ENCODE measurements around the gene CRELD1.

Gene CRELD1

GRCh38 chr3:9955611-9956352 lies 22.1 kb downstream of the CRELD1 start:
- H3K4me3 ChIP-seq (replicated peaks; ENCODE audit: low read depth, low read length): no peak overlapping the region
- no peak for TF ChIP-seq CTCF (IDR thresholded peaks at IDR 0.05; ENCODE audit: low read depth, low read length, missing control alignments)
- DNase-seq (ENCODE audit: extremely low read depth, low read depth): no peak

DNA sequence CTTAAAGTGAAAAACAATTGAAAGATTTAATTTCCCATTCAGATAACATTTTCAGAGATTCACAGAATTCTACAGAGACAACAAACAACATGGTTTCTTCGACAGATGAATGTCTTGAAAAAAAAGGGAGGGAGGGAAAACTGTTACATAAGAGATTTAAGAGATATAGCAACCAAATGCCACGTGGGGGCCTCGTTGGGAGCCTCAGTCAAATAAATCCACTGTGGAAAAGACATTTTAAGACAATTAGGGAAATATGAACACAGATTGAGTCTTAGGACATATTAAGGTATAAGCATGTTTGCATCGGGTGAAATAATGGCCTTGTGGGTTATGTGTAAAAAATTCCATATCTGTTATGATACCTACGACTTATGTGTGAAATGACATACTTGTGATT lies 23.6 kb downstream of the CRELD1 start:
- H3K4me3 ChIP-seq (replicated peaks; ENCODE audit: low read depth, low read length): no peak overlapping the region
- DNase-seq (ENCODE audit: extremely low read depth, low read depth): no peak
- no peak for TF ChIP-seq CTCF (IDR thresholded peaks at IDR 0.05; ENCODE audit: low read depth, low read length, missing control alignments)

DNA sequence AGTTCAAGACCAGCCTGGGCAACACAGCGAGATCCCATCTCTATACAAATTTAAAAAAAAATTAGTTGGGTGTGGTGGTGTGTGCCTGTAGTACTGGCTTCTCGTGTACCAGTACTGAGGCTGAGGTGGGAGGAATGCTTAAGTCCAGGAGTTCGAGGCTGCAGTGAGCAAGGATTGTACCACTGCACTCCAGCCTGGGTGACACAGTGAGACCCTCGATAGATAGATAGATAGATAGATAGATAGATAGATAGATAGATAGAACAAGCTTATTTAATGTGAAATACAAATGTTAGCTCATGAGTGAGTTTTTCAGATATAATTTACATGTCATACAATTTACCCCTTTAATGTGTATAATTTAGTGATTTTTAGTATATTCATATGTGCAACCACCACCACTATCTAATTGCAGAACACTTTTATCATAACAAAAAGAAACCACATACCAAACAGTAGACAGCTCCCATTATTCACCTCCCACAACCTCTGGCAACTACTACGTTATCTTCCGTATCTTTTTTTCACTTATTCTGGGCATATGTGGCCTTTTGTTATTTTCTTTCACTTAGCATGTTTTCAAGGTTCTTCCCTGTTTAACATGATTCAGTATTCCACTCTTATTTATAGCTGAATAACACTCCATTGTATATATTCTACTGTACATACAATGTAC lies 31.7 kb downstream of the CRELD1 start:
- no peak for TF ChIP-seq CTCF (IDR thresholded peaks at IDR 0.05; ENCODE audit: low read depth, low read length, missing control alignments)
- no peak for DNase-seq (ENCODE audit: extremely low read depth, low read depth)
- H3K4me3 ChIP-seq (replicated peaks; ENCODE audit: low read depth, low read length): no peak overlapping the region

DNA sequence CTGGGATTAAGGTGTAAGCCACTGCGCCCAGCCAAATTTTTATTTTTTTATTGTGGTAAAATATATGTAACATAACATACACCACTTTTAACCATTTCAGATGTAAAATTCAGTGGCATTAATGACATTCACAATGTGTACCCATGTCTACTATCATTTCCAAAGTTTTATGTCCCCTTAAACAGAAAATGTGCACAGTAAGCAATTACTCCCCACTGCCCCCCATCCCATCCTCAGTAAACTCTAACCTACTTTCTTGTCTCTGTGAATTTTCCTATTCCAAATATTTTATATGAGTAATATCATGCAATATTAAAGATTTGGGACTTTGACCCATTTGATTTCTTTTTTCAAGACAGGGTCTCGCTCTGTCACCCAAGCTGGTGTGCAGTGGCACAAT lies 33.2 kb downstream of the CRELD1 start:
- H3K4me3 ChIP-seq (replicated peaks; ENCODE audit: low read depth, low read length): no peak overlapping the region
- no peak for TF ChIP-seq CTCF (IDR thresholded peaks at IDR 0.05; ENCODE audit: low read depth, low read length, missing control alignments)

GRCh38 chr3:9969632-9970019 lies 36.0 kb downstream of the CRELD1 start:
- TF ChIP-seq CTCF (IDR thresholded peaks at IDR 0.05; ENCODE audit: low read depth, low read length, missing control alignments): no peak
- H3K4me3 ChIP-seq (replicated peaks; ENCODE audit: low read depth, low read length): no peak overlapping the region
- no peak for DNase-seq (ENCODE audit: extremely low read depth, low read depth)

More for the DNA sequence above, 33.2 kb downstream of the CRELD1 start:
- DNase-seq (ENCODE audit: extremely low read depth, low read depth): no peak

DNA sequence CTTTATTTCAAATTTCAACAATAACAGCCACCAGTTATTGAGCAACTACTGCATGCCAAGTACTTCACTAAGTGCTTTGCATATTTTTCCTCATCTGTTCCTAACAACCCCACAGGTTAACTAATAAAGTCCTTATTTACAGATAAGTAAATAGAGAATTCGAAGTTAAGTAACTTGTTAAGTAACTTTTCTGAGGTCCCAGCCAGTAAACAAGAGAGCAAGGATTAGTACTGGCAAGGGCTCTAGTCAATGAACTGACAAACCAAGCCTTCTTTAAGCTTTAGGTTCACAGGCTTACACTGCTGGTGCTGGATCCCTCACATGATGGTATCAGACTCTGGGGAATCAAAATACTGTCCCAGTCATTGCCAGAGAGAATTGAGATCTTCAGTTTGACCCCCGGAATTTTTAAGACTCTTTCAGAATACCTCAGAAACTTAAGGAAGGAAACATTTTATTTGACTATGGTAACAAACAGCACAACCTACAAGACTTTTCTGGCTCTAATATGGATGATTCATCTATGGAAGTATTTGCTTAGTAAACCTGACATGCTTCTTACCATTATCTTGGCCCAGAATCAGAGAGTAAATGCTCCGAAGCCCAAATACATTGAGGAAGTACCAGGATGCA lies 36.5 kb downstream of the CRELD1 start:
- no peak for TF ChIP-seq CTCF (IDR thresholded peaks at IDR 0.05; ENCODE audit: low read depth, low read length, missing control alignments)
- no peak for DNase-seq (ENCODE audit: extremely low read depth, low read depth)
- H3K4me3 ChIP-seq (replicated peaks; ENCODE audit: low read depth, low read length): no peak overlapping the region

Measured in HFF-Myc (cell line).